ENCODE measurements around the gene AIMP2. TPM values are rescaled to one million over a fixed set of nuclear protein-coding genes. Genes with fewer than 3 reads are reported as not detected.
"Not testable (repeated sequence)": the region's sequence is repeated elsewhere in the genome, so short reads cannot be mapped to it uniquely, and the experiment has no call there.

The AIMP2 gene

GRCh38 chr7:6057316-6058129 lies 48.5 kb downstream of the AIMP2 start:
- Histone ChIP-seq H3K36me3 (ENCODE audit: control insufficient read depth, insufficient read depth, low read length) (peaks cover 3% of the 10 kb centered on the region), H3K4me3 (ENCODE audit: low read length) (no peak overlapping the region), H3K79me1 (ENCODE audit: low read length) (peaks cover 1% of the 10 kb centered on the region), H2BK15ac (replicated peaks; ENCODE audit: low read depth) (no peak overlapping the region), H3K27ac (ENCODE audit: low read depth, low read length) (no peak overlapping the region), H3K79me2 (ENCODE audit: control insufficient read depth, insufficient read depth, low read length) (peaks cover 15% of the 10 kb centered on the region), H3K23ac (ENCODE audit: low read length) (no peak overlapping the region), H4K5ac (ENCODE audit: low read length) (no peak overlapping the region), H3K18ac (ENCODE audit: low read length) (no peak overlapping the region), H3K4me2 (ENCODE audit: low read length) (peak overlapping the region; percentile 29), H4K8ac (ENCODE audit: low read depth, low read length) (no peak overlapping the region), H2BK5ac (ENCODE audit: low read length) (no peak overlapping the region), H2BK120ac (ENCODE audit: low read depth, low read length) (no peak overlapping the region), H3K9ac (ENCODE audit: low read length) (peak overlapping the region; percentile 91), H3K27me3 (ENCODE audit: insufficient read depth, low read length, poor library complexity) (no peaks in the 10 kb centered on the region), H3K4ac (ENCODE audit: low read depth, low read length) (no peak overlapping the region), H2AK5ac (ENCODE audit: low read length) (no peak overlapping the region), H3K56ac (ENCODE audit: low read length) (peak overlapping the region; percentile 34), H3K4me1 (ENCODE audit: control insufficient read depth, low read depth, low read length) (no peaks in the 10 kb centered on the region)
- WGBS (ENCODE audit: extremely low coverage, insufficient coverage, low lambda C conversion rate), result no CpG with 5 or more reads among the region's 14 CpGs
- peak; percentile 3 for DNase-seq

- H2BK120ac ChIP-seq (ENCODE audit: low read depth, low read length); H4K8ac ChIP-seq (ENCODE audit: low read depth, low read length); H3K9ac ChIP-seq (ENCODE audit: low read length); H3K4me1 ChIP-seq (ENCODE audit: control insufficient read depth, low read depth, low read length); DNase-seq; H4K5ac ChIP-seq (ENCODE audit: low read length); H2BK5ac ChIP-seq (ENCODE audit: low read length); H3K79me1 ChIP-seq (ENCODE audit: low read length); H2BK15ac ChIP-seq (replicated peaks; ENCODE audit: low read depth); H3K4me3 ChIP-seq (ENCODE audit: low read length); H3K36me3 ChIP-seq (ENCODE audit: control insufficient read depth, insufficient read depth, low read length); H3K18ac ChIP-seq (ENCODE audit: low read length); H3K4ac ChIP-seq (ENCODE audit: low read depth, low read length); H3K27ac ChIP-seq (ENCODE audit: low read depth, low read length); H3K23ac ChIP-seq (ENCODE audit: low read length); H3K56ac ChIP-seq (ENCODE audit: low read length); H2AK5ac ChIP-seq (ENCODE audit: low read length); H3K4me2 ChIP-seq (ENCODE audit: low read length); H3K27me3 ChIP-seq (ENCODE audit: insufficient read depth, low read length, poor library complexity): not testable (repeated sequence)
- peaks cover 15% of the 10 kb centered on the region for H3K79me2 ChIP-seq (ENCODE audit: control insufficient read depth, insufficient read depth, low read length)
- WGBS (ENCODE audit: extremely low coverage, insufficient coverage, low lambda C conversion rate), result no CpG with 5 or more reads among the region's 11 CpGs
Observed at GRCh38 chr7:6059941-6060340, 50.9 kb downstream of the AIMP2 start.

- Histone ChIP-seq H3K4ac (ENCODE audit: low read depth, low read length) (no peak overlapping the region), H3K4me2 (ENCODE audit: low read length) (no peak overlapping the region), H3K9ac (ENCODE audit: low read length) (no peak overlapping the region), H4K5ac (ENCODE audit: low read length) (no peak overlapping the region), H2AK5ac (ENCODE audit: low read length) (no peak overlapping the region), H3K79me1 (ENCODE audit: low read length) (no peaks in the 10 kb centered on the region), H3K4me3 (ENCODE audit: low read length) (no peak overlapping the region), H3K36me3 (ENCODE audit: control insufficient read depth, insufficient read depth, low read length) (no peaks in the 10 kb centered on the region), H3K4me1 (ENCODE audit: control insufficient read depth, low read depth, low read length) (no peaks in the 10 kb centered on the region), H3K56ac (ENCODE audit: low read length) (no peak overlapping the region), H3K23ac (ENCODE audit: low read length) (no peak overlapping the region), H3K27ac (ENCODE audit: low read depth, low read length) (no peak overlapping the region), H3K27me3 (ENCODE audit: insufficient read depth, low read length, poor library complexity) (no peaks in the 10 kb centered on the region), H2BK15ac (replicated peaks; ENCODE audit: low read depth) (no peak overlapping the region), H4K8ac (ENCODE audit: low read depth, low read length) (no peak overlapping the region), H2BK120ac (ENCODE audit: low read depth, low read length) (no peak overlapping the region), H3K18ac (ENCODE audit: low read length) (no peak overlapping the region), H3K79me2 (ENCODE audit: control insufficient read depth, insufficient read depth, low read length) (no peaks in the 10 kb centered on the region), H2BK5ac (ENCODE audit: low read length) (no peak overlapping the region)
- no CpG with 5 or more reads among the region's 3 CpGs for WGBS (ENCODE audit: extremely low coverage, insufficient coverage, low lambda C conversion rate)
- no peak for DNase-seq
Observed at GRCh38 chr7:6071406-6071805, 62.3 kb downstream of the AIMP2 start.

Small RNAs within 50 kb of the gene (small RNA-seq; reads per million reads assigned to genes)
- gene RF00019 (ENCODE audit: insufficient read depth) (not detected), gene RNU6-218P (ENCODE audit: insufficient read depth) (not detected), gene SNORA80D (ENCODE audit: insufficient read depth) (0.54 reads per million)
